PC-9 (cell line): ENCODE results near the gene IHH. TPM values are rescaled to one million over a fixed set of nuclear protein-coding genes. Genes with fewer than 3 reads are reported as not detected.

Source experiments
- BruUV-seq: library from RNA; stranded (reverse); fragments of 400-500 nt; replicated peaks from 2 replicates; lab custom pipeline; 2021; lab: Mats Ljungman, UMichigan
- CTCF ChIA-PET: fragments of 300-600 bp; sonication (Branson Sonifier 250); formaldehyde crosslinking; loops from one replicate; lab custom pipeline; 2022; ENCODE audit warnings: antibody characterized with exemption; lab: Charles Lee
- POLR2A ChIA-PET: fragments of 300-600 bp; sonication (Branson Sonifier 250); formaldehyde crosslinking; loops from one replicate; lab custom pipeline; 2022; ENCODE audit warnings: antibody characterized with exemption; ENCODE audit not compliant: unreplicated experiment; lab: Charles Lee
- DNase-seq, 2 experiments: peaks; one replicate each; pipeline versions ENCODE4 v3.0.0 to v3.0.0-alpha.2; 2015 to 2022; ENCODE audit warnings: mixed read lengths in 1 of 2
- H2AFZ ChIP-seq: fragments of 200-600 bp; sonication (generic); 2 replicates; pipeline ENCODE4 v1.8.1; 2017; ENCODE audit warnings: antibody characterized with exemption
- H3F3A ChIP-seq: fragments of 200-600 bp; sonication (generic); 2 replicates; pipeline ENCODE4 v1.8.1; 2017; ENCODE audit warnings: antibody characterized with exemption, mild to moderate bottlenecking, low read depth; ENCODE audit not compliant: insufficient read depth
- H3K27ac ChIP-seq: fragments of 200-600 bp; sonication (generic); 2 replicates; pipeline ENCODE4 v1.6.1; 2016; ENCODE audit warnings: mixed run types
- H3K27me3 ChIP-seq: fragments of 200-600 bp; sonication (generic); 2 replicates; pipeline ENCODE4 v1.6.1; 2016; ENCODE audit warnings: low read depth, mixed run types; ENCODE audit not compliant: insufficient read depth
- H3K36me3 ChIP-seq: fragments of 200-600 bp; sonication (generic); 2 replicates; pipeline ENCODE4 v1.6.1; 2016; ENCODE audit warnings: low read depth, mixed run types
- H3K4me1 ChIP-seq: fragments of 200-600 bp; sonication (generic); replicated peaks from 2 replicates; pipeline ENCODE4 v1.6.1; 2016; ENCODE audit warnings: mixed run types; ENCODE audit not compliant: insufficient read depth
- H3K4me2 ChIP-seq: fragments of 200-600 bp; sonication (generic); 2 replicates; pipeline ENCODE4 v1.6.1; 2017; ENCODE audit warnings: mixed run types
- H3K4me3 ChIP-seq: fragments of 200-600 bp; sonication (generic); 2 replicates; pipeline ENCODE4 v1.6.1; 2016; ENCODE audit warnings: mixed run types
- H3K79me2 ChIP-seq: fragments of 200-600 bp; sonication (generic); 2 replicates; pipeline ENCODE4 v1.6.1; 2017; ENCODE audit warnings: low read depth, mixed run types
- H3K9me2 ChIP-seq: fragments of 200-600 bp; sonication (generic); 2 replicates; pipeline ENCODE4 v1.8.1; 2017; ENCODE audit warnings: mild to moderate bottlenecking; ENCODE audit not compliant: insufficient read depth
- H3K9me3 ChIP-seq: fragments of 200-600 bp; sonication (generic); 2 replicates; pipeline ENCODE4 v1.8.1; 2016; ENCODE audit warnings: low read depth; ENCODE audit not compliant: insufficient read depth
- H4K20me1 ChIP-seq: fragments of 200-600 bp; sonication (generic); 2 replicates; pipeline ENCODE4 v1.8.1; 2017; ENCODE audit not compliant: insufficient read depth
- EZH2 ChIP-seq: fragments of 200-600 bp; sonication (generic); IDR thresholded peaks from 2 replicates; pipeline ENCODE4 v1.8.0; 2017; ENCODE audit warnings: antibody characterized with exemption, low read depth
- intact Hi-C: fragments of 100-400 bp; cut with micrococcal nuclease; formaldehyde crosslinking; loops from one replicate; pipeline ENCODE4 v1.10.0; 2022; ENCODE audit not compliant: unreplicated experiment
- total RNA-seq: library from RNA; stranded (reverse); gene quantifications from 2 replicates; pipeline ENCODE4 v1.2.3, GENCODE V29; 2021
- TF ChIP-seq, protein P1 (sequence below): fragments of 200-600 bp; sonication (generic); conservative IDR thresholded peaks from 2 replicates; pipeline ENCODE4 v1.6.1; 2017; ENCODE audit warnings: mixed run types, antibody characterized with exemption, mild to moderate bottlenecking, moderate library complexity

IHH gene
- total RNA-seq, 1 experiment from 2014 or later = not detected

DNA sequence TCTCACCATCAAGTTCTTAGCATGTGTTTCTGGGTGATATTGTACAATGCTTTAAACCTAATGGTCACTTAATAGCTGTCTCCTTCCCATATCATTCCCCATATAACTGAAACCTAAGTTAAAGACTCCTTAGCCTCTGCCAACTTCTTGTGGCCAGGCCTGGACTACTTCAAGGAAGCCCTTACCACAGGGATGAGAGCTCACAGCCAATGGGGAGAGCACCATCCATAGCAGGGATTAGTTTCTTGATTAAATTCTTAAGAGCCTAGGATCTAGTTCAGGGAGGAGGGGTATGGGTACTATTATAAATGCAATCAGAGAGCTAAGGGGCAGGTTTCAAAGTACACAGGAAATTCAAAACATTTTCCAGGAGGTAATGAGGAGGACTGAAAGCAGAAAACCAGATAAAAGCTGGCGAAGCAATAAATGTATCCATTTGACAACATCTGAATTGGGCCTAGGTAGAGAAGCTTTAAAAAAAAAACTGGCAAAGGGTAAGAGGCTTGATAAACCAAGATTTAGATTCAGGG, 34.8 kb upstream of the IHH start:
- Histone ChIP-seq H3K4me3 (no peak overlapping the region), H3K4me2 (no peak overlapping the region), H3K9me3 (no peaks in the 10 kb centered on the region), H3K27me3 (no peaks in the 10 kb centered on the region), H3K9me2 (no peaks in the 10 kb centered on the region), H3K27ac (no peak overlapping the region), H2AFZ (no peak overlapping the region), H3K4me1 (no peaks in the 10 kb centered on the region), H3F3A (no peaks in the 10 kb centered on the region), H3K79me2 (no peaks in the 10 kb centered on the region), H4K20me1 (no peaks in the 10 kb centered on the region), H3K36me3 (no peaks in the 10 kb centered on the region)
- TF ChIP-seq EZH2 = no peak
- TF ChIP-seq, protein P1, sequence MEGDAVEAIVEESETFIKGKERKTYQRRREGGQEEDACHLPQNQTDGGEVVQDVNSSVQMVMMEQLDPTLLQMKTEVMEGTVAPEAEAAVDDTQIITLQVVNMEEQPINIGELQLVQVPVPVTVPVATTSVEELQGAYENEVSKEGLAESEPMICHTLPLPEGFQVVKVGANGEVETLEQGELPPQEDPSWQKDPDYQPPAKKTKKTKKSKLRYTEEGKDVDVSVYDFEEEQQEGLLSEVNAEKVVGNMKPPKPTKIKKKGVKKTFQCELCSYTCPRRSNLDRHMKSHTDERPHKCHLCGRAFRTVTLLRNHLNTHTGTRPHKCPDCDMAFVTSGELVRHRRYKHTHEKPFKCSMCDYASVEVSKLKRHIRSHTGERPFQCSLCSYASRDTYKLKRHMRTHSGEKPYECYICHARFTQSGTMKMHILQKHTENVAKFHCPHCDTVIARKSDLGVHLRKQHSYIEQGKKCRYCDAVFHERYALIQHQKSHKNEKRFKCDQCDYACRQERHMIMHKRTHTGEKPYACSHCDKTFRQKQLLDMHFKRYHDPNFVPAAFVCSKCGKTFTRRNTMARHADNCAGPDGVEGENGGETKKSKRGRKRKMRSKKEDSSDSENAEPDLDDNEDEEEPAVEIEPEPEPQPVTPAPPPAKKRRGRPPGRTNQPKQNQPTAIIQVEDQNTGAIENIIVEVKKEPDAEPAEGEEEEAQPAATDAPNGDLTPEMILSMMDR = no peak
- no peak for DNase-seq
- BruUV-seq = no TSS peak
- POLR2A ChIA-PET = no interaction called here
- CTCF ChIA-PET = no interaction called here
- intact Hi-C loops = no loop called here

GRCh38 chr2:219094171-219094570, 33.5 kb upstream of the IHH start:
- CTCF ChIA-PET = no interaction called here

DNA sequence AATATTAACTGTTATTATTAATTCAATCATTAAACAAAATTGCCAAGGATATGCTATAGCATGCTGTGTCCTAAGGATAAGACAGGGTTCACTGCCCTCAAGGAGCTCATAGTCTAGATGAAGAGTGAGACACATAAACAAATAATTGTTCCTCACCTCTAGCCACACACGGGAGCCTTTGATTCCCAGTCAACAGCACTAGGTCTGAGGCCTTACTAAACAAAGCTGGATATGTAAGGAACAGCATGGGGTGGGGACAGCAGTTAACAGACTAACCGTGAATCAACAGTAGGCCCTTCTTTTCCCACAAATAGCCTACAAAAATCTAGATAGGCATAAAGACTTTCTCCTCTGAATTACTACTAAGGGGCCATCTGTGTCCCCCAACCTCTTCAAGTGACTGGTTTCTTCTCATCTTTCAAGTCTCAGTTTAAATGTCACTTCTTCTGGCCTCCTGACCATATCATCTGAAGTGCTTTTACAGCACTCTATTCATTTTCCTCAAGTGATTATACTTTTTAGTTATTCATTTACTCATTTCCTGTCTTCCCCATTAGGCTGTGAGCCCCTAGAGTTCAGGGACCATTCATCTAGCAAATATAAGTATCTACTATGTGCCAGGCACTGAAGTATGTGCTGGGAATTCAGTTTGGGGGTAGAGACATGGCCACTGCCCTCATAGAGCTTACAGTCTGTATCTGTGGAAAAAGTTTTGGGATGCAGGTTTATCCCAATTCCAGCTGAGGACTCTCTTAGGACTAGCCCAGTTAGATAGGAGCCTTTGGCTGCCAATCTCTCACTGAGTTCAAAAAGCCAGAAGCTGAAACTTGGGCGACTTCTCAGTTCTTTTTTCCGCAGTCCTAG, 29.9 kb upstream of the IHH start:
- no peaks in the 10 kb centered on the region for H3K9me3 ChIP-seq
- no peak for DNase-seq
- POLR2A ChIA-PET = no interaction called here
- H3K4me1 ChIP-seq = no peaks in the 10 kb centered on the region
- no peak overlapping the region for H2AFZ ChIP-seq
- intact Hi-C loops = no loop called here
- H3F3A ChIP-seq = no peaks in the 10 kb centered on the region
- no peaks in the 10 kb centered on the region for H3K36me3 ChIP-seq
- no peaks in the 10 kb centered on the region for H3K79me2 ChIP-seq
- H3K4me2 ChIP-seq = no peak overlapping the region
- TF ChIP-seq, protein P1 = no peak
- no peak for TF ChIP-seq EZH2
- BruUV-seq = no TSS peak
- no peak overlapping the region for H3K27ac ChIP-seq
- H3K27me3 ChIP-seq = no peaks in the 10 kb centered on the region
- CTCF ChIA-PET = no interaction called here
- H4K20me1 ChIP-seq = no peaks in the 10 kb centered on the region
- H3K4me3 ChIP-seq = no peak overlapping the region
- H3K9me2 ChIP-seq = no peaks in the 10 kb centered on the region

More at GRCh38 chr2:219094171-219094570, 33.5 kb upstream of the IHH start:
- H3K27me3 ChIP-seq = no peaks in the 10 kb centered on the region
- BruUV-seq = no TSS peak
- POLR2A ChIA-PET = interaction anchor here (0.7 kb wide), 1 partner anchor 37 kb away, joined by 3 read pairs; no protein-coding TSS in a partner anchor
- H2AFZ ChIP-seq = no peak overlapping the region
- intact Hi-C loops = no loop called here
- H3K4me3 ChIP-seq = no peak overlapping the region
- no peaks in the 10 kb centered on the region for H3K4me1 ChIP-seq
- H4K20me1 ChIP-seq = no peaks in the 10 kb centered on the region
- TF ChIP-seq, protein P1 = no peak
- TF ChIP-seq EZH2 = no peak
- no peak overlapping the region for H3K27ac ChIP-seq
- no peaks in the 10 kb centered on the region for H3K36me3 ChIP-seq
- H3K9me2 ChIP-seq = no peaks in the 10 kb centered on the region
- H3K9me3 ChIP-seq = no peaks in the 10 kb centered on the region
- no peaks in the 10 kb centered on the region for H3K79me2 ChIP-seq
- H3F3A ChIP-seq = no peaks in the 10 kb centered on the region
- H3K4me2 ChIP-seq = no peak overlapping the region
- no peak for DNase-seq
